Hepatocyte (in vitro differentiated cells): ENCODE data around the gene KCNAB3.

Experiments
- EZH2 ChIP-seq: fragments of 200-600 bp; sonication (generic); IDR thresholded peaks from 2 replicates; pipeline ENCODE4 v1.6.1; 2016; ENCODE audit warnings: antibody characterized with exemption, mild to moderate bottlenecking, borderline replicate concordance
- EZH2phosphoT487 ChIP-seq: fragments of 200-600 bp; sonication (generic); IDR thresholded peaks from one replicate; pipeline ENCODE4 v1.6.1; 2018; ENCODE audit warnings: antibody characterized with exemption, mild to moderate bottlenecking, low read depth, moderate library complexity; ENCODE audit not compliant: unreplicated experiment, severe bottlenecking

GRCh38 chr17:7972131-7972785 lies 42.6 kb upstream of the KCNAB3 start:
- TF ChIP-seq EZH2phosphoT487, result no peak
- no peak for TF ChIP-seq EZH2
